Activated CD8-positive, alpha-beta memory T cell treated with anti-CD3 and anti-CD28 coated beads, Interleukin-2, amount 50 U/mL, for 1 hour (primary cell): ENCODE measurements around the gene GPS2.

Experiments
- DNase-seq: peaks from one replicate; pipeline ENCODE4 v3.0.0-alpha.2; 2020; ENCODE audit errors: extremely low read depth

Gene GPS2

GRCh38 chr17:7317161-7317803 lies 2.1 kb upstream of the GPS2 start:
- no peak for DNase-seq

GRCh38 chr17:7315570-7316235 lies 543 bp upstream of the GPS2 start:
- no peak for DNase-seq

- DNase-seq, result no peak
Measured at GRCh38 chr17:7313890-7314718, 1.1 kb downstream of the GPS2 start.

- DNase-seq, result no peak
Measured at GRCh38 chr17:7313088-7313889, 1.9 kb downstream of the GPS2 start.

- no peak for DNase-seq
Measured at GRCh38 chr17:7312432-7313087, 2.6 kb downstream of the GPS2 start.

GRCh38 chr17:7311110-7311705 lies 4.0 kb downstream of the GPS2 start:
- DNase-seq, result no peak

GRCh38 chr17:7309628-7310027 lies 5.5 kb downstream of the GPS2 start:
- no peak for DNase-seq

GRCh38 chr17:7308625-7309433 lies 6.3 kb downstream of the GPS2 start:
- DNase-seq, result peak; percentile 88

GRCh38 chr17:7307686-7308624 lies 7.2 kb downstream of the GPS2 start:
- DNase-seq, result no peak

- peak; percentile 100 for DNase-seq
Measured at GRCh38 chr17:7306911-7307685, 8.1 kb downstream of the GPS2 start, which contains the start of gene EIF5A. Gene EIF5A, plus strand, starts transcription at chr17:7307628. Its CDS starts 2,008 bp downstream, at chr17:7309636.

- no peak for DNase-seq
Measured at GRCh38 chr17:7304179-7304578, 11.0 kb downstream of the GPS2 start.

- no peak for DNase-seq
Measured at GRCh38 chr17:7296189-7296861, 18.8 kb downstream of the GPS2 start.

GRCh38 chr17:7295230-7296180 lies 19.7 kb downstream of the GPS2 start:
- no peak for DNase-seq

GRCh38 chr17:7294614-7295153 lies 20.5 kb downstream of the GPS2 start, which contains the start of gene YBX2:
Gene YBX2, minus strand, starts transcription at chr17:7294639. Its CDS starts 139 bp downstream, at chr17:7294500.
- DNase-seq, result no peak

- DNase-seq, result no peak
Measured at GRCh38 chr17:7293816-7294613, 21.1 kb downstream of the GPS2 start.
